Measurements from ENCODE around the gene GADD45A.
"Not testable (repeated sequence)": the region's sequence is repeated elsewhere in the genome, so short reads cannot be mapped to it uniquely, and the experiment has no call there.

GADD45A gene

GRCh38 chr1:67685067-67685557, at the start of gene GADD45A:
GADD45A (plus strand) TSS chr1:67685201; CDS start chr1:67685495, 294 bp downstream.
- DNase-seq, result peak; percentile 99

GRCh38 chr1:67636146-67636545, 48.9 kb upstream of the GADD45A start:
- peak; percentile 64 for DNase-seq

GRCh38 chr1:67639361-67639760, 45.6 kb upstream of the GADD45A start:
- no peak for DNase-seq

- DNase-seq, result no peak
These were observed 42.4 kb upstream of the GADD45A start for GRCh38 chr1:67642629-67643028.

GRCh38 chr1:67644566-67644965, 40.4 kb upstream of the GADD45A start:
- no peak for DNase-seq

GRCh38 chr1:67645495-67646144, 39.4 kb upstream of the GADD45A start:
- no peak for DNase-seq

GRCh38 chr1:67646145-67647035, 38.6 kb upstream of the GADD45A start:
- no peak for DNase-seq

- no peak for DNase-seq
These were observed 37.8 kb upstream of the GADD45A start for GRCh38 chr1:67647036-67647798.

- DNase-seq, result no peak
These were observed 37.1 kb upstream of the GADD45A start for GRCh38 chr1:67647814-67648358.

GRCh38 chr1:67648582-67649326, 36.2 kb upstream of the GADD45A start:
- DNase-seq, result no peak

- DNase-seq, result no peak
These were observed 34.9 kb upstream of the GADD45A start for GRCh38 chr1:67650061-67650460.

GRCh38 chr1:67651031-67651430, 34.0 kb upstream of the GADD45A start:
- DNase-seq, result no peak

- no peak for DNase-seq
These were observed 32.2 kb upstream of the GADD45A start for GRCh38 chr1:67652800-67653199.

GRCh38 chr1:67653304-67653703, 31.7 kb upstream of the GADD45A start:
- DNase-seq, result no peak

- no peak for DNase-seq
These were observed 29.4 kb upstream of the GADD45A start for GRCh38 chr1:67655581-67655980.

- DNase-seq, result not testable (repeated sequence)
These were observed 27.8 kb upstream of the GADD45A start for GRCh38 chr1:67657152-67657551.

GRCh38 chr1:67659229-67659628, 25.8 kb upstream of the GADD45A start:
- no peak for DNase-seq

- no peak for DNase-seq
These were observed 22.1 kb upstream of the GADD45A start for GRCh38 chr1:67662884-67663283.

- no peak for DNase-seq
These were observed 21.0 kb upstream of the GADD45A start for GRCh38 chr1:67664048-67664447.

- not testable (repeated sequence) for DNase-seq
These were observed 19.7 kb upstream of the GADD45A start for GRCh38 chr1:67665307-67665706.

GRCh38 chr1:67666636-67667035, 18.4 kb upstream of the GADD45A start:
- no peak for DNase-seq

GRCh38 chr1:67668660-67669059, 16.3 kb upstream of the GADD45A start:
- DNase-seq, result no peak
